NT2/D1 (cell line): ENCODE measurements around the gene RBM44.

Source experiments
- DNase-seq: peaks from one replicate; pipeline ENCODE4 v3.0.0-alpha.2; 2011; ENCODE audit warnings: low read depth, low spot score
- H3K27me3 ChIP-seq: 2 replicates; pipeline ENCODE4 v1.6.0; 2011; ENCODE audit warnings: mild to moderate bottlenecking; ENCODE audit not compliant: insufficient read length, insufficient read depth
- H3K36me3 ChIP-seq: 2 replicates; pipeline ENCODE4 v1.6.1; 2011; ENCODE audit warnings: mild to moderate bottlenecking, low read length, mixed read lengths; ENCODE audit not compliant: insufficient read depth, insufficient read length
- H3K4me1 ChIP-seq: 2 replicates; pipeline ENCODE4 v1.5.1; 2011; ENCODE audit not compliant: insufficient read depth, insufficient read length
- H3K4me3 ChIP-seq: 2 replicates; pipeline ENCODE4 v1.5.1; 2011; ENCODE audit warnings: low read depth; ENCODE audit not compliant: insufficient read length
- H3K9ac ChIP-seq: 2 replicates; pipeline ENCODE4 v1.6.0; 2011; ENCODE audit warnings: low read depth; ENCODE audit not compliant: insufficient read length
- H3K9me3 ChIP-seq: 2 replicates; pipeline ENCODE4 v1.5.1; 2011; ENCODE audit warnings: mild to moderate bottlenecking, low read length; ENCODE audit not compliant: insufficient read depth
- SUZ12 ChIP-seq: IDR thresholded peaks from 2 replicates; pipeline ENCODE4 v1.6.1; 2011; ENCODE audit not compliant: insufficient read length, insufficient read depth; ENCODE audit errors: extremely low read depth
- YY1 ChIP-seq: IDR thresholded peaks from 2 replicates; pipeline ENCODE4 v1.6.1; 2011; ENCODE audit not compliant: insufficient read length, insufficient read depth
- ZNF274 ChIP-seq: IDR thresholded peaks from 2 replicates; pipeline ENCODE4 v1.6.1; 2011; ENCODE audit warnings: mild to moderate bottlenecking, low read depth, low read length

The RBM44 gene

DNA sequence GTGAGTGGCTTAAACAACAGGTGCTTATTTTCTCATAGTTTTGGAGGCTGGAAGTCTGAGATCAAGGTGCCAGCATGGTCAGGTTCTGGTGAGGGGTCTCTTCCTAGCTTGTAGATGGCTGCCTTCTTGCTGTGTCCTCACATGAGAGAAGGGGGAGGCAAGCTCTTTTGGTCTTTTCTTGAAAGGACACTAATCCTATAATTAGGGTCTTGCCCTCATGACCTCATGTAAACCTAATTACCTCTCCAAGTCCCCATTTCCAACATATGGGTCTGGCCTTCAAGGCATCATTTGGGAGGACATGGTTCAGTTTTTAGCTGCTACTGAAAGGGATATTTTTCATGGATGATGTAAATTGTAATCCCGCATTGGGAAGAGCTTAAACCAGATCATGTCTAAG lies 18.0 kb downstream of the RBM44 start:
- H3K27me3 ChIP-seq, result no peaks in the 10 kb centered on the region
- TF ChIP-seq SUZ12, result no peak
- TF ChIP-seq YY1, result no peak
- TF ChIP-seq ZNF274, result no peak
- no peaks in the 10 kb centered on the region for H3K9me3 ChIP-seq
- no peaks in the 10 kb centered on the region for H3K4me1 ChIP-seq
- no peak overlapping the region for H3K4me3 ChIP-seq
- H3K9ac ChIP-seq, result no peak overlapping the region
- no peaks in the 10 kb centered on the region for H3K36me3 ChIP-seq
- DNase-seq, result no peak

- Histone ChIP-seq H3K9ac (no peak overlapping the region), H3K9me3 (no peaks in the 10 kb centered on the region), H3K4me1 (no peaks in the 10 kb centered on the region), H3K36me3 (no peaks in the 10 kb centered on the region), H3K27me3 (no peaks in the 10 kb centered on the region), H3K4me3 (no peak overlapping the region)
- TF ChIP-seq SUZ12, result no peak
- TF ChIP-seq YY1, result no peak
- TF ChIP-seq ZNF274, result no peak
- DNase-seq, result no peak
Observed at GRCh38 chr2:237818066-237818473, 19.5 kb downstream of the RBM44 start.

DNA sequence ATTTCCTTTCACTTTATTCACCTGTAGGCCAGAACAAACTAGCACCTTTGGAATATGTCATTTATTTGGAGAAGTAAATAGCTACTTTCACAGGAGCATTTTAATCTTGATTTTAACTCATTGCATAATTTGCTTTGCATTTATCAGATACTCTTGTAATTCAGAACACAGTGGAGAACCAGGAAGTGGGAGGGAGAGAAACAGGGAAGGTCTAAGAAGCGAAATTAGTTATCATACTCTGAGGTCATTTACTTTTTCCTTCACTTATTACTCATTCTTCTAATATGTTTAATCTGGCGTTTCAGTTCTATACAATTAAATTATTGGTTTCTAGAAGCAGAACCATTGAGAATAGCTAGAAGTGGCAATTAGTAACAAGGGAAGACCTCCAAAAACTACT lies 20.7 kb downstream of the RBM44 start:
- no peaks in the 10 kb centered on the region for H3K27me3 ChIP-seq
- no peak for DNase-seq
- H3K4me1 ChIP-seq, result no peaks in the 10 kb centered on the region
- no peak for TF ChIP-seq ZNF274
- TF ChIP-seq SUZ12, result no peak
- TF ChIP-seq YY1, result no peak
- H3K36me3 ChIP-seq, result no peaks in the 10 kb centered on the region
- H3K9me3 ChIP-seq, result no peaks in the 10 kb centered on the region
- H3K9ac ChIP-seq, result no peak overlapping the region
- no peak overlapping the region for H3K4me3 ChIP-seq

DNA sequence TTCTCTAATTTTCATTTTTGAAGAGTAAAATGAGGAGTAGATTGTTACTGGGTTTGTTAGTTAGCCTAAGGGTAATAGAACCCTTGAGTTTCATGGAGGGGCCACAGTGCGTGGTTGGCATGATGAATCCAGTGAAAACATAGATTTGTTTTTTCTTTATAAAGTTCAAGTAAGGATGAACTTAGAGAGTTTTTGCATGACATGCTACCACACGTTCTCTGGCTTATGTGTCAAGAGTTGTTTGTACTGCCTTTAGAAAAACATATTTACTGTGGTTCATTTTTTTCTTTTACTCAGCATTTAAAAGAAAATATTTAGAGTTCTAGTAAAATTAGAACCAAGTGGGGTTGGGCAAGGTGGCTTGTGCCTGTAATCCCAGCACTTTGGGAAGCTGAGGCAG lies 21.8 kb downstream of the RBM44 start:
- Histone ChIP-seq H3K9me3 (no peaks in the 10 kb centered on the region), H3K27me3 (no peaks in the 10 kb centered on the region), H3K4me1 (no peaks in the 10 kb centered on the region), H3K4me3 (no peak overlapping the region), H3K36me3 (no peaks in the 10 kb centered on the region), H3K9ac (no peak overlapping the region)
- TF ChIP-seq SUZ12, result no peak
- no peak for DNase-seq

DNA sequence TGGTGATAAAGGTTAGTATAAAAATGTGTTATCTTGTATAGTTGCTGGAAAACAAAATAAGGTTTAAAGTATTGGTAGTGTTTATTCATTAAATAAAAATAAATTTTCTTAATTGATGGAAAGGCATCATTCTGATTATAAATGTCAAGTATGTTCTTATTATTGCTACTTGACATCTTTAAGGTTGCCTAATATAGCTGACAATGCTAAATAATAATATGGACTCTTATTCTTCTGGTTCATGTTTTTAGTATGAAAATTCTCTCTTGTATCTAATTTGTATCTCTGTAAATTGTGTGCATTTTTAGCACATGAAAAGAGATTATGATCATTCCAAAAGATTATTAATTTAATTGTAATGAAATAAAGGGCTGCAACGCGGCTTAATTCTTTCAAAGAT lies 25.0 kb downstream of the RBM44 start:
- H3K36me3 ChIP-seq, result no peaks in the 10 kb centered on the region
- no peak overlapping the region for H3K9ac ChIP-seq
- TF ChIP-seq YY1 (no peak), ZNF274 (no peak), SUZ12 (no peak)
- no peaks in the 10 kb centered on the region for H3K4me1 ChIP-seq
- no peak overlapping the region for H3K4me3 ChIP-seq
- no peaks in the 10 kb centered on the region for H3K27me3 ChIP-seq
- H3K9me3 ChIP-seq, result no peaks in the 10 kb centered on the region
- DNase-seq, result no peak

- no peaks in the 10 kb centered on the region for H3K27me3 ChIP-seq
- TF ChIP-seq YY1, result no peak
- TF ChIP-seq ZNF274, result no peak
- TF ChIP-seq SUZ12, result no peak
- no peaks in the 10 kb centered on the region for H3K4me1 ChIP-seq
- no peaks in the 10 kb centered on the region for H3K36me3 ChIP-seq
- no peaks in the 10 kb centered on the region for H3K9me3 ChIP-seq
- no peak overlapping the region for H3K4me3 ChIP-seq
- no peak overlapping the region for H3K9ac ChIP-seq
- no peak for DNase-seq
Observed at GRCh38 chr2:237824085-237824484, 25.5 kb downstream of the RBM44 start.

GRCh38 chr2:237827421-237827987 lies 28.9 kb downstream of the RBM44 start:
- TF ChIP-seq ZNF274, result no peak
- no peak for TF ChIP-seq SUZ12
- TF ChIP-seq YY1, result no peak
- H3K9me3 ChIP-seq, result no peaks in the 10 kb centered on the region
- H3K36me3 ChIP-seq, result no peaks in the 10 kb centered on the region
- no peaks in the 10 kb centered on the region for H3K4me1 ChIP-seq
- no peak overlapping the region for H3K9ac ChIP-seq
- no peak for DNase-seq
- no peak overlapping the region for H3K4me3 ChIP-seq
- H3K27me3 ChIP-seq, result no peaks in the 10 kb centered on the region
